Urinary bladder (tissue), 4 donors: ENCODE results near the gene TEX10. TPM values are rescaled to one million over a fixed set of nuclear protein-coding genes. Genes with fewer than 3 reads are reported as not detected.
"Not testable (repeated sequence)": the region's sequence is repeated elsewhere in the genome, so short reads cannot be mapped to it uniquely, and the experiment has no call there.

ENCODE experiments used
- DNase-seq: peaks from one replicate; pipeline ENCODE4 v3.0.0-alpha.2; 2015; ENCODE audit errors: extremely low spot score
- H3K27ac ChIP-seq: one replicate; pipeline ENCODE4 v1.5.1; 2013; ENCODE audit warnings: low read depth, mild to moderate bottlenecking, moderate library complexity
- H3K36me3 ChIP-seq: one replicate; pipeline ENCODE4 v1.6.1; 2013; ENCODE audit warnings: mild to moderate bottlenecking, moderate library complexity; ENCODE audit not compliant: insufficient read depth
- H3K4me1 ChIP-seq: one replicate; pipeline ENCODE4 v1.6.1; 2013; ENCODE audit warnings: mild to moderate bottlenecking, moderate library complexity; ENCODE audit not compliant: insufficient read depth
- H3K4me3 ChIP-seq: one replicate; pipeline ENCODE4 v1.5.1; 2013; ENCODE audit warnings: low read depth, low read length
- WGBS: extraction: QIAGEN DNeasy Blood & Tissue Kit; methylation state at CpG from one replicate; pipeline ENCODE4 v1.1.7; 2013; 5-methylcytosine and 5-hydroxymethylcytosine counted together
- polyA plus RNA-seq: library from polyadenylated mRNA; stranded (reverse); fragments of 200-250 nt; gene quantifications from one replicate; pipeline ENCODE4 v1.2.3, GENCODE V29; 2013
- total RNA-seq: library from RNA; depleted of rRNA; stranded (reverse); fragments of >200 nt; gene quantifications from one replicate; pipeline ENCODE4 v1.2.3, GENCODE V29; 2014
- donor health status: healthy with polysubstance abuse.
- donor health status: healthy.

The TEX10 gene
- total and polyA plus RNA-seq, 2 donors, result 9.8 to 43.0 TPM

GRCh38 chr9:100366121-100366520 lies 13.4 kb upstream of the TEX10 start:
- 77% methylated on average over 5 of the region's 5 CpGs for WGBS
- H3K4me3 ChIP-seq, result no peak overlapping the region
- H3K27ac ChIP-seq, result no peak overlapping the region
- no peaks in the 10 kb centered on the region for H3K36me3 ChIP-seq
- DNase-seq, result no peak
- H3K4me1 ChIP-seq, result no peaks in the 10 kb centered on the region

- no peaks in the 10 kb centered on the region for H3K36me3 ChIP-seq
- no peak overlapping the region for H3K4me3 ChIP-seq
- no peak for DNase-seq
- 92% methylated on average over 8 of the region's 8 CpGs for WGBS
- no peaks in the 10 kb centered on the region for H3K4me1 ChIP-seq
- no peak overlapping the region for H3K27ac ChIP-seq
Observed at GRCh38 chr9:100364013-100364412, 11.3 kb upstream of the TEX10 start.

- DNase-seq, result no peak
- Histone ChIP-seq H3K27ac (no peak overlapping the region), H3K36me3 (no peaks in the 10 kb centered on the region), H3K4me3 (no peak overlapping the region), H3K4me1 (no peaks in the 10 kb centered on the region)
- 95% methylated on average over 3 of the region's 3 CpGs for WGBS
Observed at GRCh38 chr9:100359057-100359456, 6.3 kb upstream of the TEX10 start.

GRCh38 chr9:100357501-100357900 lies 4.8 kb upstream of the TEX10 start:
- WGBS, result 49% methylated on average over 1 of the region's 1 CpG
- H3K27ac ChIP-seq, result no peak overlapping the region
- no peak for DNase-seq

GRCh38 chr9:100355561-100355960 lies 2.8 kb upstream of the TEX10 start:
- Histone ChIP-seq H3K4me1 (no peaks in the 10 kb centered on the region), H3K27ac (no peak overlapping the region), H3K36me3 (no peaks in the 10 kb centered on the region), H3K4me3 (no peak overlapping the region)
- 90% methylated on average over 2 of the region's 2 CpGs for WGBS
- DNase-seq, result no peak

More at GRCh38 chr9:100357501-100357900, 4.8 kb upstream of the TEX10 start:
- Histone ChIP-seq H3K4me1 (no peaks in the 10 kb centered on the region), H3K36me3 (no peaks in the 10 kb centered on the region), H3K4me3 (no peak overlapping the region)

- DNase-seq, result no peak
Observed at GRCh38 chr9:100354121-100354800, 1.5 kb upstream of the TEX10 start.

GRCh38 chr9:100352201-100352726 lies 478 bp downstream of the TEX10 start:
- no peaks in the 10 kb centered on the region for H3K4me1 ChIP-seq
- DNase-seq, result no peak
- under 1% methylated on average over 43 of the region's 43 CpGs for WGBS
- no peaks in the 10 kb centered on the region for H3K36me3 ChIP-seq
- peak overlapping the region; percentile 93 for H3K4me3 ChIP-seq
- peak overlapping the region; percentile 48 for H3K27ac ChIP-seq

More at GRCh38 chr9:100354121-100354800, 1.5 kb upstream of the TEX10 start:
- Histone ChIP-seq H3K27ac (no peak overlapping the region), H3K4me3 (no peak overlapping the region), H3K4me1 (no peaks in the 10 kb centered on the region), H3K36me3 (no peaks in the 10 kb centered on the region)
- WGBS, result 91% methylated on average over 2 of the region's 2 CpGs

GRCh38 chr9:100351508-100351907 lies 1.2 kb downstream of the TEX10 start:
- Histone ChIP-seq H3K4me3 (peak overlapping the region; percentile 93), H3K27ac (no peak overlapping the region), H3K36me3 (no peaks in the 10 kb centered on the region), H3K4me1 (no peaks in the 10 kb centered on the region)
- WGBS, result 39% methylated on average over 5 of the region's 5 CpGs
- DNase-seq, result no peak

GRCh38 chr9:100350188-100350587 lies 2.6 kb downstream of the TEX10 start:
- H3K4me1 ChIP-seq, result no peaks in the 10 kb centered on the region
- no peaks in the 10 kb centered on the region for H3K36me3 ChIP-seq
- no peak overlapping the region for H3K4me3 ChIP-seq
- no peak overlapping the region for H3K27ac ChIP-seq
- 99% methylated on average over 1 of the region's 1 CpG for WGBS
- DNase-seq, result no peak

GRCh38 chr9:100346836-100347235 lies 5.9 kb downstream of the TEX10 start:
- H3K27ac ChIP-seq, result no peak overlapping the region

GRCh38 chr9:100341889-100342288 lies 10.9 kb downstream of the TEX10 start:
- Histone ChIP-seq H3K4me1 (no peaks in the 10 kb centered on the region), H3K27ac (no peak overlapping the region), H3K4me3 (no peak overlapping the region), H3K36me3 (peaks cover 2% of the 10 kb centered on the region)
- WGBS, result 95% methylated on average over 3 of the region's 3 CpGs
- no peak for DNase-seq

More at GRCh38 chr9:100346836-100347235, 5.9 kb downstream of the TEX10 start:
- Histone ChIP-seq H3K4me1 (no peaks in the 10 kb centered on the region), H3K4me3 (no peak overlapping the region), H3K36me3 (no peaks in the 10 kb centered on the region)
- WGBS, result 65% methylated on average over 3 of the region's 3 CpGs
- no peak for DNase-seq

- 93% methylated on average over 2 of the region's 2 CpGs for WGBS
- no peak overlapping the region for H3K4me3 ChIP-seq
- peaks cover 2% of the 10 kb centered on the region for H3K36me3 ChIP-seq
- H3K27ac ChIP-seq, result no peak overlapping the region
- no peak for DNase-seq
- no peaks in the 10 kb centered on the region for H3K4me1 ChIP-seq
Observed at GRCh38 chr9:100340224-100340623, 12.5 kb downstream of the TEX10 start.

GRCh38 chr9:100338736-100339135 lies 14.0 kb downstream of the TEX10 start:
- WGBS, result 97% methylated on average over 5 of the region's 5 CpGs
- H3K27ac ChIP-seq, H3K36me3 ChIP-seq, DNase-seq, H3K4me3 ChIP-seq, H3K4me1 ChIP-seq: not testable (repeated sequence)

- DNase-seq, result no peak
- H3K27ac ChIP-seq, result no peak overlapping the region
- H3K36me3 ChIP-seq, result peaks cover 3% of the 10 kb centered on the region
- H3K4me3 ChIP-seq, result no peak overlapping the region
- 55% methylated on average over 4 of the region's 4 CpGs for WGBS
- H3K4me1 ChIP-seq, result no peaks in the 10 kb centered on the region
Observed at GRCh38 chr9:100324594-100325200, 28.0 kb downstream of the TEX10 start.
